Upper lobe of right lung (tissue), 1 donor: ENCODE results near the gene LHFPL2. TPM values are rescaled to one million over a fixed set of nuclear protein-coding genes. Genes with fewer than 3 reads are reported as not detected.
A peak's percentile ranks its signal among the peaks of the same experiment; 100 is the strongest.

ENCODE experiments used
- ATAC-seq: fragments of 200-7000 bp; cut with Tn5 transposase; one replicate; pipeline ENCODE4 v1.9.1; 2020; ENCODE audit warnings: mild to moderate bottlenecking, moderate library complexity
- DNase-seq: peaks from one replicate; pipeline ENCODE4 v3.0.0-alpha.2; 2020
- H3K27ac ChIP-seq: fragments of 200-600 bp; one replicate; pipeline ENCODE4 v1.8.0; 2022
- H3K27me3 ChIP-seq: fragments of 200-600 bp; one replicate; pipeline ENCODE4 v1.8.0; 2022; ENCODE audit warnings: mild to moderate bottlenecking
- H3K36me3 ChIP-seq: fragments of 200-600 bp; one replicate; pipeline ENCODE4 v1.8.0; 2022
- H3K4me1 ChIP-seq: fragments of 200-600 bp; one replicate; pipeline ENCODE4 v1.8.0; 2022
- H3K4me3 ChIP-seq: fragments of 200-600 bp; one replicate; pipeline ENCODE4 v1.8.0; 2022; ENCODE audit warnings: mild to moderate bottlenecking
- H3K9me3 ChIP-seq: fragments of 200-600 bp; one replicate; pipeline ENCODE4 v1.8.0; 2022
- intact Hi-C: fragments of 100-400 bp; cut with DNase I; formaldehyde crosslinking; loops from one replicate; pipeline ENCODE4 v1.11.0; 2022
- total RNA-seq: library from RNA; stranded (reverse); fragmentation: NEBNext Ultra II Directional; extraction: Animal tissue kit (Norgen Biotek cat#: 25700); gene quantifications from one replicate; pipeline ENCODE4 v1.2.1, GENCODE V29; 2021
- TF ChIP-seq, protein P1 (sequence below): fragments of 200-600 bp; IDR thresholded peaks from one replicate; pipeline ENCODE4 v1.8.0; 2022; ENCODE audit warnings: antibody characterized with exemption
- donor health status: DM: no; HTN: yes; CAD: no; lungs with severe emphysema.

Gene LHFPL2
- total RNA-seq, 1 donor from 2014 or later: 41.0 TPM

DNA sequence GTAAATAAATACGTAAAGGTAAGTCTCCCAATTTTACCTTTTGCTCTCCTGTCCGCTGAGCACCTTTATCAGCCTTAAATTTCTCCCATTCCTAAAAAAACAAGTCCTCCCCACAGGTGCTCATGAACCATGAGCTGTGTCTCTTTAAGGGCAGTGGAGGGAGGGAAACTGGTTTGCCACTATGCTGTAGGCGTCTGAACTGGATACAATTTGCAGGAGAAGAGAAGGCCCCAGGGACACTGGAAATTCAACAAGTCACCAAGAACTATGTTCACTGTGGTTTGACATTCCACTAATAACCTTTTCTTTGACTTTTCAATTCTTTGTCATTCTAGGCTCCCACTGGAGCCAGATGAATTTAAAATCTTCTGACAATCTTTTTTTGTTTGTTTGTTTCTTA is 72.2 kb downstream of the LHFPL2 start:
- no peak overlapping the region for H3K27ac ChIP-seq
- H3K36me3 ChIP-seq: no peaks in the 10 kb centered on the region

DNA sequence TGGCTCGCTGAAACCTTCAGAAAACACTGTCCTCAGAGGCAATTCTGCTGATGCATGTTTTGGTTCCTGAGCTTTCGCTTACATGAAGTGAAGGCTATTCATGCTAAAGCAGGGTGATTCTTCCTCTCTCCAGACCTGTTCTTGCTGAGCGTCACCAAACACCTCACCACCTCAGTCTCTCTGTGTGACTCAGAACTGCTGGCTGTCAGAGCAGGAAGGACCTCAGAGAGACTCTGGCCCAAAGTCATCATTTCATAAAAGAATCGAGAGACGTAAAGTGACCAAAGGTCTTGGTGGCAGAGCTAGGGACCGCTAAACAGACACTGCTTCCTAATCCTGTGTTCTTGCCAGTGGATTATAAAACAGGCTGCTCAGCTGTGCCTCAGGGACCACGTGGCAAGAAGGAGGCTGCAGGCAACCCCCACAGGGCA is 73.8 kb downstream of the LHFPL2 start:
- Histone ChIP-seq H3K9me3 (no peaks in the 10 kb centered on the region), H3K27me3 (no peaks in the 10 kb centered on the region), H3K36me3 (no peaks in the 10 kb centered on the region), H3K27ac (no peak overlapping the region), H3K4me1 (peaks cover 21% of the 10 kb centered on the region), H3K4me3 (no peak overlapping the region)
- DNase-seq (no peak), ATAC-seq (peak; percentile 8)
- TF ChIP-seq, protein P1, sequence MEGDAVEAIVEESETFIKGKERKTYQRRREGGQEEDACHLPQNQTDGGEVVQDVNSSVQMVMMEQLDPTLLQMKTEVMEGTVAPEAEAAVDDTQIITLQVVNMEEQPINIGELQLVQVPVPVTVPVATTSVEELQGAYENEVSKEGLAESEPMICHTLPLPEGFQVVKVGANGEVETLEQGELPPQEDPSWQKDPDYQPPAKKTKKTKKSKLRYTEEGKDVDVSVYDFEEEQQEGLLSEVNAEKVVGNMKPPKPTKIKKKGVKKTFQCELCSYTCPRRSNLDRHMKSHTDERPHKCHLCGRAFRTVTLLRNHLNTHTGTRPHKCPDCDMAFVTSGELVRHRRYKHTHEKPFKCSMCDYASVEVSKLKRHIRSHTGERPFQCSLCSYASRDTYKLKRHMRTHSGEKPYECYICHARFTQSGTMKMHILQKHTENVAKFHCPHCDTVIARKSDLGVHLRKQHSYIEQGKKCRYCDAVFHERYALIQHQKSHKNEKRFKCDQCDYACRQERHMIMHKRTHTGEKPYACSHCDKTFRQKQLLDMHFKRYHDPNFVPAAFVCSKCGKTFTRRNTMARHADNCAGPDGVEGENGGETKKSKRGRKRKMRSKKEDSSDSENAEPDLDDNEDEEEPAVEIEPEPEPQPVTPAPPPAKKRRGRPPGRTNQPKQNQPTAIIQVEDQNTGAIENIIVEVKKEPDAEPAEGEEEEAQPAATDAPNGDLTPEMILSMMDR: no peak
- intact Hi-C loops: no loop called here

More for the DNA sequence above, 72.2 kb downstream of the LHFPL2 start:
- Histone ChIP-seq H3K4me1 (peaks cover 19% of the 10 kb centered on the region), H3K9me3 (no peaks in the 10 kb centered on the region), H3K4me3 (no peak overlapping the region), H3K27me3 (no peaks in the 10 kb centered on the region)
- TF ChIP-seq, protein P1: no peak
- ATAC-seq (no peak), DNase-seq (no peak)
- intact Hi-C loops: no loop called here

- intact Hi-C loops: no loop called here
- TF ChIP-seq, protein P1: no peak
- H3K36me3 ChIP-seq: no peaks in the 10 kb centered on the region
- peaks cover 26% of the 10 kb centered on the region for H3K4me1 ChIP-seq
- no peak overlapping the region for H3K4me3 ChIP-seq
- H3K27ac ChIP-seq: no peak overlapping the region
- H3K27me3 ChIP-seq: no peaks in the 10 kb centered on the region
- H3K9me3 ChIP-seq: no peaks in the 10 kb centered on the region
- ATAC-seq (peak; percentile 94), DNase-seq (peak; percentile 69)
Observed at GRCh38 chr5:78574131-78574673, 74.4 kb downstream of the LHFPL2 start.

DNA sequence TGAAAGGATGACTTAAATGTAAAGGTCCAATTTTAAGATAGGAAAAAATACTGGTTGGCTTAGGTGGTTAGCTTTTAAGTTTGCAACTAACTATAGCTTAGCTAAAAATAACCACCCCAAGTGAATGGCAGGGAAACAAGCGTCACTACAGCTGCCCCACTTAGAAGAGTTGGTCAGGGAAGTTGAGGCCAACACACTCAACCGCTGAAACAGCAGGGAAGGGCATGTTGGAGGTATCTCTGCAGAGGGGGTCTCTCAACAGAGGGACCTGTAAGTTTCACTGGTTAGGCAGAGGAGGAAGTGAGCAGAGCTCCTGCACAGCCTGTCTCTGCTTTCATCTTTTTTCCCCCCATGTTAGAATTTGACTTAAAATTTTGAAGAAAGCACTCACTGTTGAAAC is 75.3 kb downstream of the LHFPL2 start:
- TF ChIP-seq, protein P1: no peak
- H3K27me3 ChIP-seq: no peaks in the 10 kb centered on the region
- no peak overlapping the region for H3K27ac ChIP-seq
- ATAC-seq: no peak
- H3K4me1 ChIP-seq: peaks cover 33% of the 10 kb centered on the region
- intact Hi-C loops: no loop called here
- no peak overlapping the region for H3K4me3 ChIP-seq
- H3K36me3 ChIP-seq: no peaks in the 10 kb centered on the region
- H3K9me3 ChIP-seq: no peaks in the 10 kb centered on the region
- no peak for DNase-seq

- H3K36me3 ChIP-seq: no peaks in the 10 kb centered on the region
- no peaks in the 10 kb centered on the region for H3K27me3 ChIP-seq
- DNase-seq (no peak), ATAC-seq (no peak)
- H3K27ac ChIP-seq: no peak overlapping the region
- intact Hi-C loops: no loop called here
- TF ChIP-seq, protein P1: no peak
- peaks cover 42% of the 10 kb centered on the region for H3K4me1 ChIP-seq
- H3K4me3 ChIP-seq: no peak overlapping the region
- H3K9me3 ChIP-seq: no peaks in the 10 kb centered on the region
Observed at GRCh38 chr5:78570646-78571045, 77.9 kb downstream of the LHFPL2 start.

- no peak overlapping the region for H3K27ac ChIP-seq
- H3K9me3 ChIP-seq: no peaks in the 10 kb centered on the region
- H3K27me3 ChIP-seq: no peaks in the 10 kb centered on the region
- peaks cover 39% of the 10 kb centered on the region for H3K4me1 ChIP-seq
- TF ChIP-seq, protein P1: no peak
- intact Hi-C loops: no loop called here
- DNase-seq (no peak), ATAC-seq (no peak)
- H3K36me3 ChIP-seq: no peaks in the 10 kb centered on the region
- H3K4me3 ChIP-seq: no peak overlapping the region
Observed at GRCh38 chr5:78569441-78569840, 79.1 kb downstream of the LHFPL2 start.
